PC-9 (cell line): ENCODE measurements around the gene USP10.

Experiments used
- EZH2 ChIP-seq: fragments of 200-600 bp; sonication (generic); IDR thresholded peaks from 2 replicates; pipeline ENCODE4 v1.8.0; 2017; ENCODE audit warnings: antibody characterized with exemption, low read depth
- TF ChIP-seq, protein P1 (sequence below): fragments of 200-600 bp; sonication (generic); conservative IDR thresholded peaks from 2 replicates; pipeline ENCODE4 v1.6.1; 2017; ENCODE audit warnings: mixed run types, antibody characterized with exemption, mild to moderate bottlenecking, moderate library complexity

DNA sequence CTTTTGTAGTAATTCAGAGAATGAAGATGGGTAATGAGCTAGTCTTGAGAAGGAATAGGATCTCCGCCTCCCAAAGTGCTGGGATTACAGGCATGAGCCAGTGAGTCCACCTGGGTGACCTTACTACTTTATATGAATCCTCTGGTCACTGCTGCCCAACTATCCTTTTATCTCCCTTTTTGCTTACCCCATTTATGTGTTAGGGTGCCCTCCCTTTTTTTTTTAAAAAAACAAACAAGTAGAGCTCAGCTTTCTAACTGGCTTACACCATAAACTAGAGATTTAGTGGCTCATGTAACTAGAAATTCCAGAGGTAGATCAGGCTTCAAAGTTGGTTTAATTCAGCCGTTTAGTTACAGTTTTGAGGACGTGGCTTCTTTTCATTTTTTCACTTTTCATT lies 15.6 kb downstream of the USP10 start:
- TF ChIP-seq, protein P1, sequence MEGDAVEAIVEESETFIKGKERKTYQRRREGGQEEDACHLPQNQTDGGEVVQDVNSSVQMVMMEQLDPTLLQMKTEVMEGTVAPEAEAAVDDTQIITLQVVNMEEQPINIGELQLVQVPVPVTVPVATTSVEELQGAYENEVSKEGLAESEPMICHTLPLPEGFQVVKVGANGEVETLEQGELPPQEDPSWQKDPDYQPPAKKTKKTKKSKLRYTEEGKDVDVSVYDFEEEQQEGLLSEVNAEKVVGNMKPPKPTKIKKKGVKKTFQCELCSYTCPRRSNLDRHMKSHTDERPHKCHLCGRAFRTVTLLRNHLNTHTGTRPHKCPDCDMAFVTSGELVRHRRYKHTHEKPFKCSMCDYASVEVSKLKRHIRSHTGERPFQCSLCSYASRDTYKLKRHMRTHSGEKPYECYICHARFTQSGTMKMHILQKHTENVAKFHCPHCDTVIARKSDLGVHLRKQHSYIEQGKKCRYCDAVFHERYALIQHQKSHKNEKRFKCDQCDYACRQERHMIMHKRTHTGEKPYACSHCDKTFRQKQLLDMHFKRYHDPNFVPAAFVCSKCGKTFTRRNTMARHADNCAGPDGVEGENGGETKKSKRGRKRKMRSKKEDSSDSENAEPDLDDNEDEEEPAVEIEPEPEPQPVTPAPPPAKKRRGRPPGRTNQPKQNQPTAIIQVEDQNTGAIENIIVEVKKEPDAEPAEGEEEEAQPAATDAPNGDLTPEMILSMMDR, result no peak
- TF ChIP-seq EZH2, result no peak
